ENCODE data around the gene TCF7L1. TPM values are rescaled to one million over a fixed set of nuclear protein-coding genes. Genes with fewer than 3 reads are reported as not detected.
A peak's percentile ranks its signal among the peaks of the same experiment; 100 is the strongest.

TCF7L1 gene
- total and polyA plus RNA-seq, 11 donors, result 1.9 to 9.8 (median 6.3) TPM

DNA sequence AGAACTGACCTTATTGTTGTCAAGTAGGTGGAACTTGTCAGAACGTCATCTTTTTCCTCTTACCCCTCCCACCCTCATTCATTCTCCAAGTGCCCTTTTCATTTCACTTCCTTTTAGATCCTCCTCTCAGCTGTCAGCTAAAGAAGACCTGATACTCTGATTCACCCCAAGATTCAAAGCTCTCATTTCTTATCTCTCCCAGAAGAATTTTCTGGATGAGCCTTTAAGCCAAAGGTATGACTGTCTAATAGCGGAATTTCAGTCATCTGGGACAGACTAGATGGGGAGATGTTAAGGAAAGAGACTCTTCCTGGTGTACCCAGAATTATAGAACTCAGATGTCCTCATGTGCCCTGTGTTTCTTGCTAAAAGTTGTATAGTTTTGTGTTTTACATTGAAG, 53.9 kb downstream of the TCF7L1 start:
- no peaks in the 10 kb centered on the region for H3K27me3 ChIP-seq
- H3K9me3 ChIP-seq, result no peaks in the 10 kb centered on the region
- ATAC-seq (no peak), DNase-seq (no peak)
- no peaks in the 10 kb centered on the region for H3K36me3 ChIP-seq
- TF ChIP-seq, protein P1, sequence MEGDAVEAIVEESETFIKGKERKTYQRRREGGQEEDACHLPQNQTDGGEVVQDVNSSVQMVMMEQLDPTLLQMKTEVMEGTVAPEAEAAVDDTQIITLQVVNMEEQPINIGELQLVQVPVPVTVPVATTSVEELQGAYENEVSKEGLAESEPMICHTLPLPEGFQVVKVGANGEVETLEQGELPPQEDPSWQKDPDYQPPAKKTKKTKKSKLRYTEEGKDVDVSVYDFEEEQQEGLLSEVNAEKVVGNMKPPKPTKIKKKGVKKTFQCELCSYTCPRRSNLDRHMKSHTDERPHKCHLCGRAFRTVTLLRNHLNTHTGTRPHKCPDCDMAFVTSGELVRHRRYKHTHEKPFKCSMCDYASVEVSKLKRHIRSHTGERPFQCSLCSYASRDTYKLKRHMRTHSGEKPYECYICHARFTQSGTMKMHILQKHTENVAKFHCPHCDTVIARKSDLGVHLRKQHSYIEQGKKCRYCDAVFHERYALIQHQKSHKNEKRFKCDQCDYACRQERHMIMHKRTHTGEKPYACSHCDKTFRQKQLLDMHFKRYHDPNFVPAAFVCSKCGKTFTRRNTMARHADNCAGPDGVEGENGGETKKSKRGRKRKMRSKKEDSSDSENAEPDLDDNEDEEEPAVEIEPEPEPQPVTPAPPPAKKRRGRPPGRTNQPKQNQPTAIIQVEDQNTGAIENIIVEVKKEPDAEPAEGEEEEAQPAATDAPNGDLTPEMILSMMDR (IDR thresholded peaks at IDR 0.05), result no peak
- no peak for TF ChIP-seq POLR2A (IDR thresholded peaks at IDR 0.05)
- H3K27ac ChIP-seq, result no peak overlapping the region
- 70 to 82% (median 74%) methylated on average over 2 of the region's 2 CpGs for WGBS, 4 donors
- intact Hi-C loops (cut with DNase I), result loop anchor here in 1 of 10 donors (10.0 kb wide), 1 partner anchor 58 kb away; no protein-coding TSS in a partner anchor
- peaks cover 0 to 26% (median 0%) of the 10 kb centered on the region in 12 donors for H3K4me1 ChIP-seq
- no peak overlapping the region for H3K4me3 ChIP-seq

DNA sequence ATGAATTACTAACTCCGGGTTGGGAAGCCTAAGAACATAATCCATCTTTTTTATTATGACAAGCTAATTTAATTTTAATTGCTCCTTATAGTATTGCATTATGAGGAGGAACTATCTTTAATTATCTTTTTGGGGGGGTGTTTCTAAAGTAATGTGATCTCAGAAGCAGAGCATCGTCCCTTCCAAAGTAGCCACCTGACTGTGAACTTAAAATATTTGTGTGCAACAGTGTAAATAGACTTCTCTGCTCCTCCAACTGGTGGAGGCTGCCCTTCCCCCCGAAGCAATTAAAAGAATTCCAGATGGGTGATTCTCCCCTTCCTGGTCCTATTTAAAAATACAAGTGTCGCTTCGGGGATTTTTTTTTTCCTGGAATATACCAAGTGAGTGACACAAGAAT, 55.7 kb downstream of the TCF7L1 start:
- peaks cover 0 to 24% (median 0%) of the 10 kb centered on the region in 12 donors for H3K4me1 ChIP-seq
- ATAC-seq, result no peak
- TF ChIP-seq, protein P1 (IDR thresholded peaks at IDR 0.05), result no peak
- TF ChIP-seq POLR2A (IDR thresholded peaks at IDR 0.05), result no peak
- H3K4me3 ChIP-seq, result no peak overlapping the region
- no peaks in the 10 kb centered on the region for H3K27me3 ChIP-seq
- H3K9me3 ChIP-seq, result no peaks in the 10 kb centered on the region
- H3K27ac ChIP-seq, result no peak overlapping the region
- WGBS, 4 donors, result 26 to 35% (median 32%) methylated on average over 5 of the region's 5 CpGs
- H3K36me3 ChIP-seq, result no peaks in the 10 kb centered on the region
- no peak for DNase-seq
- intact Hi-C loops (cut with DNase I), result loop anchor here in 1 of 10 donors (10.0 kb wide), 1 partner anchor 56 kb away; no protein-coding TSS in a partner anchor

GRCh38 chr2:85189606-85190270, 56.5 kb downstream of the TCF7L1 start:
- H3K9me3 ChIP-seq, result no peaks in the 10 kb centered on the region
- DNase-seq (no peak), ATAC-seq (no peak)
- H3K27ac ChIP-seq, result no peak overlapping the region
- TF ChIP-seq POLR2A (IDR thresholded peaks at IDR 0.05), result no peak
- TF ChIP-seq, protein P1 (IDR thresholded peaks at IDR 0.05), result no peak
- intact Hi-C loops (cut with DNase I), result loop anchor here in 1 of 10 donors (10.0 kb wide), 1 partner anchor 55 kb away; no protein-coding TSS in a partner anchor
- no peak overlapping the region for H3K4me3 ChIP-seq
- H3K4me1 ChIP-seq, result peaks cover 0 to 24% (median 0%) of the 10 kb centered on the region in 12 donors
- no peaks in the 10 kb centered on the region for H3K27me3 ChIP-seq
- 85 to 88% (median 86%) methylated on average over 11 to 12 of the region's 12 CpGs for WGBS, 4 donors
- H3K36me3 ChIP-seq, result no peaks in the 10 kb centered on the region

- Histone ChIP-seq H3K4me1 (peaks cover 0 to 24% (median 0%) of the 10 kb centered on the region in 12 donors), H3K9me3 (no peaks in the 10 kb centered on the region), H3K27me3 (no peaks in the 10 kb centered on the region), H3K4me3 (no peak overlapping the region), H3K27ac (no peak overlapping the region), H3K36me3 (no peaks in the 10 kb centered on the region)
- ATAC-seq (peak; percentile 44 to 87 (median 76)), DNase-seq (peak in 2 of 5 donors; percentile 64 to 73)
- TF ChIP-seq, protein P1 (IDR thresholded peaks at IDR 0.05), result no peak
- no peak for TF ChIP-seq POLR2A (IDR thresholded peaks at IDR 0.05)
- intact Hi-C loops (cut with DNase I), result no loop called here
- WGBS, 4 donors, result 59 to 71% (median 63%) methylated on average over 1 to 2 of the region's 2 CpGs
Observed at GRCh38 chr2:85191157-85191556, 58.0 kb downstream of the TCF7L1 start.
